ENCODE results near the gene PTPN1.
"Not testable (repeated sequence)": the region's sequence is repeated elsewhere in the genome, so short reads cannot be mapped to it uniquely, and the experiment has no call there.

The PTPN1 gene

GRCh38 chr20:50561379-50562078, 51.3 kb downstream of the PTPN1 start:
- peak; percentile 60 for DNase-seq

- no peak for DNase-seq
Observed at GRCh38 chr20:50562262-50562701, 52.1 kb downstream of the PTPN1 start.

GRCh38 chr20:50563133-50563944, 53.2 kb downstream of the PTPN1 start:
- DNase-seq, result no peak

GRCh38 chr20:50565383-50565782, 55.2 kb downstream of the PTPN1 start:
- no peak for DNase-seq

GRCh38 chr20:50565871-50566270, 55.7 kb downstream of the PTPN1 start:
- DNase-seq, result no peak

- DNase-seq, result no peak
Observed at GRCh38 chr20:50567860-50568548, 57.8 kb downstream of the PTPN1 start.

GRCh38 chr20:50568549-50568942, 58.4 kb downstream of the PTPN1 start:
- no peak for DNase-seq

- not testable (repeated sequence) for DNase-seq
Observed at GRCh38 chr20:50569487-50569863, 59.3 kb downstream of the PTPN1 start.

- DNase-seq, result peak; percentile 26
Observed at GRCh38 chr20:50569864-50570836, 60.0 kb downstream of the PTPN1 start.

- no peak for DNase-seq
Observed at GRCh38 chr20:50571466-50571865, 61.3 kb downstream of the PTPN1 start.

GRCh38 chr20:50572938-50573777, 63.0 kb downstream of the PTPN1 start:
- no peak for DNase-seq

- DNase-seq, result no peak
Observed at GRCh38 chr20:50574108-50574507, 63.9 kb downstream of the PTPN1 start.

- DNase-seq, result no peak
Observed at GRCh38 chr20:50574586-50574985, 64.4 kb downstream of the PTPN1 start.

- peak; percentile 65 for DNase-seq
Observed at GRCh38 chr20:50575865-50576720, 65.9 kb downstream of the PTPN1 start.

GRCh38 chr20:50577175-50578018, 67.2 kb downstream of the PTPN1 start:
- no peak for DNase-seq

- DNase-seq, result no peak
Observed at GRCh38 chr20:50578061-50578777, 68.0 kb downstream of the PTPN1 start.

GRCh38 chr20:50578778-50579165, 68.6 kb downstream of the PTPN1 start:
- no peak for DNase-seq

GRCh38 chr20:50579511-50579910, 69.3 kb downstream of the PTPN1 start:
- DNase-seq, result no peak
